HCT116 (cell line): Measurements from ENCODE around the gene PRKG1.

ENCODE experiments used
- ELF1 ChIP-seq: IDR thresholded peaks from 2 replicates; pipeline ENCODE4 v1.6.1; 2012; ENCODE audit warnings: low read depth, borderline replicate concordance
- EZH2phosphoT487 ChIP-seq: fragments of 200-600 bp; IDR thresholded peaks from 2 replicates; pipeline ENCODE4 v1.6.1; 2018; ENCODE audit warnings: antibody characterized with exemption, borderline replicate concordance
- JUND ChIP-seq: IDR thresholded peaks from 2 replicates; pipeline ENCODE4 v1.6.1; 2012
- POLR2A ChIP-seq: IDR thresholded peaks from 2 replicates; pipeline ENCODE4 v1.7.0; 2011; ENCODE audit warnings: borderline replicate concordance; ENCODE audit not compliant: insufficient read depth, insufficient read length; ENCODE audit errors: extremely low read depth
- POLR2AphosphoS5 ChIP-seq: IDR thresholded peaks from 2 replicates; pipeline ENCODE4 v1.6.1; 2011; ENCODE audit warnings: mild to moderate bottlenecking, low read depth, low read length, moderate library complexity
- SIN3A ChIP-seq: IDR thresholded peaks from 2 replicates; pipeline ENCODE4 v1.6.1; 2012; ENCODE audit warnings: low read depth
- SP1 ChIP-seq: IDR thresholded peaks from 2 replicates; pipeline ENCODE4 v1.6.1; 2012; ENCODE audit warnings: low read depth
- ZNF274 ChIP-seq: fragments of 200-500 bp; sonication (Bioruptor generic); IDR thresholded peaks from 2 replicates; pipeline ENCODE4 v1.6.1; 2014; ENCODE audit warnings: mild to moderate bottlenecking, low read depth, low read length, inconsistent platforms
- TF ChIP-seq, protein P1 (sequence below), 3 experiments: fragments of 200-600 bp in 1 of 3; sonication (generic) in 1 of 3; IDR thresholded peaks in 2 of 3; conservative IDR thresholded peaks in 1 of 3; 2 replicates each; pipeline ENCODE4 v1.5.1; 2012 to 2017; ENCODE audit warnings: low read depth in 2 of 3, low read length in 2 of 3, antibody characterized with exemption in 1 of 3, borderline replicate concordance in 1 of 3, control low read depth in 1 of 3, mild to moderate bottlenecking in 1 of 3, mixed read lengths in 1 of 3, mixed run types in 1 of 3, moderate library complexity in 1 of 3; ENCODE audit not compliant: insufficient read depth in 1 of 3

DNA sequence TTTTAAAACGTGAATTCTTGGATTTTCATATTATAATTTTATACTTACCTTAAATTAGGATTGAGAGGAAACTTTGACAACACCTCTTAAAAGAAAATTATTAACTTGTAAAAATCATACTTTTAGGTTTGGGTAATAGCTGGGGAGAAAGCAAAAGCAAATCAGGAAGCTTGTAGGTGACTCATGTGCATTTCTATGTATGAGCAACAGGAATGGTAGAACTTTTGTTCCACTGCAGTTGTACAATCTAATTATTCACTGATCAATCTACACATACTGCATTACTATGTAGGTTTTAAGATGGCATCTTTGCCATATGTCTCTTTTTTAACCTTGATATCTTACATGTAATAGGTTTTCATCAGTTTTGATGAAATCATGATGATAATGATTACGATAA, 223.2 kb downstream of the PRKG1 start:
- TF ChIP-seq POLR2A (no peak), EZH2phosphoT487 (no peak), SP1 (no peak), ELF1 (no peak), POLR2AphosphoS5 (no peak), ZNF274 (no peak), SIN3A (no peak), JUND (no peak)
- TF ChIP-seq, protein P1, sequence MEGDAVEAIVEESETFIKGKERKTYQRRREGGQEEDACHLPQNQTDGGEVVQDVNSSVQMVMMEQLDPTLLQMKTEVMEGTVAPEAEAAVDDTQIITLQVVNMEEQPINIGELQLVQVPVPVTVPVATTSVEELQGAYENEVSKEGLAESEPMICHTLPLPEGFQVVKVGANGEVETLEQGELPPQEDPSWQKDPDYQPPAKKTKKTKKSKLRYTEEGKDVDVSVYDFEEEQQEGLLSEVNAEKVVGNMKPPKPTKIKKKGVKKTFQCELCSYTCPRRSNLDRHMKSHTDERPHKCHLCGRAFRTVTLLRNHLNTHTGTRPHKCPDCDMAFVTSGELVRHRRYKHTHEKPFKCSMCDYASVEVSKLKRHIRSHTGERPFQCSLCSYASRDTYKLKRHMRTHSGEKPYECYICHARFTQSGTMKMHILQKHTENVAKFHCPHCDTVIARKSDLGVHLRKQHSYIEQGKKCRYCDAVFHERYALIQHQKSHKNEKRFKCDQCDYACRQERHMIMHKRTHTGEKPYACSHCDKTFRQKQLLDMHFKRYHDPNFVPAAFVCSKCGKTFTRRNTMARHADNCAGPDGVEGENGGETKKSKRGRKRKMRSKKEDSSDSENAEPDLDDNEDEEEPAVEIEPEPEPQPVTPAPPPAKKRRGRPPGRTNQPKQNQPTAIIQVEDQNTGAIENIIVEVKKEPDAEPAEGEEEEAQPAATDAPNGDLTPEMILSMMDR (IDR thresholded peaks at IDR 0.05 in 2 of 3, conservative IDR thresholded peaks at IDR 0.05 in 1 of 3; ENCODE audit: borderline replicate concordance in 1 of 3, insufficient read depth in 1 of 3, low read depth in 2 of 3, low read length in 2 of 3): no peak
